ENCODE measurements around the gene CLSTN2. TPM values are rescaled to one million over a fixed set of nuclear protein-coding genes. Genes with fewer than 3 reads are reported as not detected.

Gene CLSTN2
- total RNA-seq, 1 experiment from 2014 or later = not detected

DNA sequence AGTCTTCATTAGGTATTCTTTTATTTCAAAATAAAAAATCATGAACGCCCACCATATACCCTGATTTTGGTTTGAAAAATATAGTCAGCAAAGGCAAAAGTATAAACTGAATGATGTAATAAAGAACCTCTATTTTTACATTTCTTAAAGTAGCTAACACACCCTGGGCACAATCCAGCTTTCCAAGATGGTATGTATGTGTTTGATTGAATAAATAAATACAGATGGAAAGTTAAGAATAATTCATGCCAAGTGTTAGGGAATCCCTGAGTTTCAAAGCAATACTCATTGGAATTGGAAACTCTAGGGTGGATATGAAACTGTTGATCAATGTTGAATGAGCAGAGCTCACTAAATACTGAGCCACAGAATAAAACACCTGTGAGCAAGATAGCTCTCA is 679.0 kb downstream of the CLSTN2 start:
- no TSS peak for BruUV-seq (replicated peaks)

DNA sequence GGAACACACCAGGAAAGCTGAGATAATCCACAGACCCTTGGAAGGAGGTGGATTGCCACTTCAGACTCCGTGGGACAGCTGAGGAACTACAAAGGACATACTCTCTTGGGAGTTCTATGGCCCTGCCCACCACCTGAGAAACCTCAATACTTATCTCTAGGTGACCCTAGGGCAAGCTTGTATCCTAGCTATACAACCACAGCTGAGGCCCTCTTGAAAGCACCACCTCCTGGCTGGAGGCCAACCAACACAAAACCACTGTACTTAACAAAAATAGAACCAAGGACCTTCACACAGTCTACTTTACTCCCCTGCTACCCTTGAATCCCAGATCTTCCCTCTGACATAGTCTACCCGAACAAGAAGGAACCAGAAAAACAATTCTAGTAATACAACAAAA is 682.1 kb downstream of the CLSTN2 start:
- POLR2A ChIA-PET (ENCODE audit: unreplicated experiment) = no interaction called here
- BruUV-seq (replicated peaks) = no TSS peak
- CTCF ChIA-PET = no interaction called here

More for the DNA sequence above, 679.0 kb downstream of the CLSTN2 start:
- no peaks in the 10 kb centered on the region for H3K79me2 ChIP-seq (ENCODE audit: low read depth)
- H3K27me3 ChIP-seq (ENCODE audit: insufficient read depth, low read depth) = no peaks in the 10 kb centered on the region
- H3F3A ChIP-seq (ENCODE audit: insufficient read depth, low read depth) = no peaks in the 10 kb centered on the region
- no peaks in the 10 kb centered on the region for H3K36me3 ChIP-seq (ENCODE audit: low read depth)
- H3K27ac ChIP-seq = no peak overlapping the region
- TF ChIP-seq, protein P1, sequence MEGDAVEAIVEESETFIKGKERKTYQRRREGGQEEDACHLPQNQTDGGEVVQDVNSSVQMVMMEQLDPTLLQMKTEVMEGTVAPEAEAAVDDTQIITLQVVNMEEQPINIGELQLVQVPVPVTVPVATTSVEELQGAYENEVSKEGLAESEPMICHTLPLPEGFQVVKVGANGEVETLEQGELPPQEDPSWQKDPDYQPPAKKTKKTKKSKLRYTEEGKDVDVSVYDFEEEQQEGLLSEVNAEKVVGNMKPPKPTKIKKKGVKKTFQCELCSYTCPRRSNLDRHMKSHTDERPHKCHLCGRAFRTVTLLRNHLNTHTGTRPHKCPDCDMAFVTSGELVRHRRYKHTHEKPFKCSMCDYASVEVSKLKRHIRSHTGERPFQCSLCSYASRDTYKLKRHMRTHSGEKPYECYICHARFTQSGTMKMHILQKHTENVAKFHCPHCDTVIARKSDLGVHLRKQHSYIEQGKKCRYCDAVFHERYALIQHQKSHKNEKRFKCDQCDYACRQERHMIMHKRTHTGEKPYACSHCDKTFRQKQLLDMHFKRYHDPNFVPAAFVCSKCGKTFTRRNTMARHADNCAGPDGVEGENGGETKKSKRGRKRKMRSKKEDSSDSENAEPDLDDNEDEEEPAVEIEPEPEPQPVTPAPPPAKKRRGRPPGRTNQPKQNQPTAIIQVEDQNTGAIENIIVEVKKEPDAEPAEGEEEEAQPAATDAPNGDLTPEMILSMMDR (conservative IDR thresholded peaks at IDR 0.05) = no peak
- no peak for TF ChIP-seq EZH2 (IDR thresholded peaks at IDR 0.05; ENCODE audit: low read depth)
- no peaks in the 10 kb centered on the region; the same call in 1 of the 2 replicates for H3K9me3 ChIP-seq (ENCODE audit: insufficient read depth, low read depth)
- H4K20me1 ChIP-seq (ENCODE audit: insufficient read depth) = no peaks in the 10 kb centered on the region
- H2AFZ ChIP-seq = no peak overlapping the region
- no peak overlapping the region for H3K4me3 ChIP-seq
- H3K9me2 ChIP-seq (ENCODE audit: insufficient read depth) = no peaks in the 10 kb centered on the region
- no peak for DNase-seq
- ChIA-PET CTCF (no interaction called here), POLR2A (ENCODE audit: unreplicated experiment) (no interaction called here)
- H3K4me2 ChIP-seq = no peak overlapping the region
- H3K4me1 ChIP-seq (replicated peaks; ENCODE audit: insufficient read depth) = no peaks in the 10 kb centered on the region
- intact Hi-C loops (cut with micrococcal nuclease; ENCODE audit: unreplicated experiment) = no loop called here

DNA sequence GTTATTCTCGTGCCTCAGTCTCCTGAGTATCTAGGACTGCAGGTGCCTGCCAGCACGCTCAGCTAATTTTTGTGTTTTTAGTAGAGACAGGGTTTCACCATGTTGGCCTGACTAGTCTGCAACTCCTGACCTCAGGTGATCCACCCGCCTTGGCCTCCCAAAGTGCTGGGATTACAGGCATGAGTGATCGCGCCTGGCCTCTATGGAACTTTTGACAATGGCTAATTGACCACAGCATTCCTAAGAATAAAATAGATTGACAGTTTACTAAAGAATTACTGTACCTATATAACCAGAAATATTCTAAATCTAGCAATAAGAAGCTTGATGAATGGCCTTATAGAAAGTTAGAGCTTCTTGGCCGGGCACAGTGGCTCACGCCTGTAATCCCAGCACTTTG is 691.9 kb downstream of the CLSTN2 start:
- TF ChIP-seq, protein P1 (conservative IDR thresholded peaks at IDR 0.05) = no peak
- no peak for TF ChIP-seq EZH2 (IDR thresholded peaks at IDR 0.05; ENCODE audit: low read depth)
- BruUV-seq (replicated peaks) = no TSS peak
- Histone ChIP-seq H3K79me2 (ENCODE audit: low read depth) (no peaks in the 10 kb centered on the region), H3K4me3 (no peak overlapping the region), H4K20me1 (ENCODE audit: insufficient read depth) (no peaks in the 10 kb centered on the region), H3K9me3 (ENCODE audit: insufficient read depth, low read depth) (no peaks in the 10 kb centered on the region; the same call in 1 of the 2 replicates), H3K36me3 (ENCODE audit: low read depth) (no peaks in the 10 kb centered on the region), H3K4me1 (replicated peaks; ENCODE audit: insufficient read depth) (peaks cover 30% of the 10 kb centered on the region), H3K27me3 (ENCODE audit: insufficient read depth, low read depth) (no peaks in the 10 kb centered on the region), H3K27ac (no peak overlapping the region), H2AFZ (no peak overlapping the region), H3K9me2 (ENCODE audit: insufficient read depth) (no peaks in the 10 kb centered on the region), H3K4me2 (no peak overlapping the region), H3F3A (ENCODE audit: insufficient read depth, low read depth) (peaks cover 16% of the 10 kb centered on the region)
- no peak for DNase-seq
- CTCF ChIA-PET = interaction anchor here (0.6 kb wide), 1 partner anchor 118 kb away, joined by 3 read pairs; no protein-coding TSS in a partner anchor
- intact Hi-C loops (cut with micrococcal nuclease; ENCODE audit: unreplicated experiment) = no loop called here
- POLR2A ChIA-PET (ENCODE audit: unreplicated experiment) = no interaction called here

More for the DNA sequence above, 682.1 kb downstream of the CLSTN2 start:
- H3K4me3 ChIP-seq = no peak overlapping the region
- H2AFZ ChIP-seq = no peak overlapping the region
- H3K79me2 ChIP-seq (ENCODE audit: low read depth) = no peaks in the 10 kb centered on the region
- H3K27ac ChIP-seq = no peak overlapping the region
- no peaks in the 10 kb centered on the region for H4K20me1 ChIP-seq (ENCODE audit: insufficient read depth)
- no peak overlapping the region for H3K4me2 ChIP-seq
- H3K36me3 ChIP-seq (ENCODE audit: low read depth) = no peaks in the 10 kb centered on the region
- H3K9me3 ChIP-seq (ENCODE audit: insufficient read depth, low read depth) = no peaks in the 10 kb centered on the region; the same call in 1 of the 2 replicates
- DNase-seq = no peak
- no peaks in the 10 kb centered on the region for H3K9me2 ChIP-seq (ENCODE audit: insufficient read depth)
- TF ChIP-seq, protein P1 (conservative IDR thresholded peaks at IDR 0.05) = no peak
- TF ChIP-seq EZH2 (IDR thresholded peaks at IDR 0.05; ENCODE audit: low read depth) = no peak
- no peaks in the 10 kb centered on the region for H3F3A ChIP-seq (ENCODE audit: insufficient read depth, low read depth)
- intact Hi-C loops (cut with micrococcal nuclease; ENCODE audit: unreplicated experiment) = no loop called here
- no peaks in the 10 kb centered on the region for H3K4me1 ChIP-seq (replicated peaks; ENCODE audit: insufficient read depth)
- no peaks in the 10 kb centered on the region for H3K27me3 ChIP-seq (ENCODE audit: insufficient read depth, low read depth)

All from PC-9 (cell line).